HepG2 (cell line): ENCODE data around the gene USP10. TPM values are rescaled to one million over a fixed set of nuclear protein-coding genes. Genes with fewer than 3 reads are reported as not detected.
A peak's percentile ranks its signal among the peaks of the same experiment; 100 is the strongest.

Experiments used
- ARID5B ChIP-seq: IDR thresholded peaks from 2 replicates; pipeline ENCODE4 v1.4.0; 2020; ENCODE audit warnings: mild to moderate bottlenecking, missing genetic modification reagents
- ARNT2 ChIP-seq: sonication (generic); formaldehyde crosslinking; IDR thresholded peaks from 2 replicates; pipeline ENCODE4 v1.8.0; 2022; ENCODE audit warnings: mild to moderate bottlenecking, low read depth, missing genetic modification reagents, moderate library complexity
- ATF7-NPFF ChIP-seq: sonication (generic); formaldehyde crosslinking; IDR thresholded peaks from 2 replicates; pipeline ENCODE4 v1.8.1; 2023; ENCODE audit warnings: mild to moderate bottlenecking, low read depth, missing genetic modification reagents, moderate library complexity
- DMTF1 ChIP-seq: sonication (generic); formaldehyde crosslinking; IDR thresholded peaks from 2 replicates; pipeline ENCODE4 v1.4.0; 2020; ENCODE audit warnings: mild to moderate bottlenecking, missing genetic modification reagents
- E2F2 ChIP-seq: sonication (generic); formaldehyde crosslinking; IDR thresholded peaks from 2 replicates; pipeline ENCODE4 v1.4.0; 2020; ENCODE audit warnings: missing genetic modification reagents, borderline replicate concordance
- HDAC2 ChIP-seq: sonication (generic); formaldehyde crosslinking; IDR thresholded peaks from 2 replicates; pipeline ENCODE4 v1.4.0; 2020; ENCODE audit warnings: missing genetic modification reagents
- KLF16 ChIP-seq, 2 experiments: sonication (generic) in 1 of 2; formaldehyde crosslinking in 1 of 2; IDR thresholded peaks; 2 replicates each; pipeline versions ENCODE4 v1.6.1 to v1.8.0; 2016 to 2023; ENCODE audit warnings: missing genetic modification reagents in 2 of 2, missing compliant biosample characterization in 1 of 2
- MXI1 ChIP-seq: IDR thresholded peaks from 3 replicates; pipeline ENCODE4 v1.6.1; 2012; ENCODE audit warnings: low read depth, low read length, inconsistent platforms, borderline replicate concordance
- PAXIP1 ChIP-seq: sonication (generic); formaldehyde crosslinking; conservative IDR thresholded peaks from 2 replicates; pipeline ENCODE4 v1.4.0; 2020; ENCODE audit warnings: mild to moderate bottlenecking, missing genetic modification reagents, moderate library complexity
- RELA ChIP-seq: sonication (generic); formaldehyde crosslinking; IDR thresholded peaks from 2 replicates; pipeline ENCODE4 v1.4.0; 2020; ENCODE audit warnings: missing genetic modification reagents
- SAP130 ChIP-seq: IDR thresholded peaks from 2 replicates; pipeline ENCODE4 v1.6.1; 2016; ENCODE audit warnings: low read depth
- TERF1 ChIP-seq: sonication (generic); formaldehyde crosslinking; IDR thresholded peaks from 2 replicates; pipeline ENCODE4 v1.8.0; 2022; ENCODE audit warnings: mild to moderate bottlenecking, missing genetic modification reagents, moderate library complexity
- ZFP82 ChIP-seq: sonication (generic); formaldehyde crosslinking; IDR thresholded peaks from 2 replicates; pipeline ENCODE4 v1.5.1; 2020; ENCODE audit warnings: mild to moderate bottlenecking, missing genetic modification reagents, borderline replicate concordance
- ZNF280B ChIP-seq: sonication (generic); formaldehyde crosslinking; IDR thresholded peaks from 2 replicates; pipeline ENCODE4 v1.5.0; 2020; ENCODE audit warnings: missing genetic modification reagents, mild to moderate bottlenecking, borderline replicate concordance
- polyA plus RNA-seq, 8 experiments: library from polyadenylated mRNA; depleted of rRNA in 3 of 8; stranded (reverse) in 7 of 8; unstranded in 1 of 8; fragments of >200 nt; fragmentation: Illumina TruSeq in 4 of 8; extraction: Trizol in 4 of 8; gene quantifications; 2 replicates each; pipeline versions ENCODE4 v1.2.1 to v1.2.3, GENCODE V29; 2011 to 2016; ENCODE audit warnings: low read depth in 4 of 8, missing spikeins in 1 of 8, mixed read lengths in 1 of 8; ENCODE audit not compliant: insufficient read depth in 1 of 8
- total RNA-seq, 5 experiments: library from RNA; depleted of rRNA; stranded (reverse); fragments of >200 nt; fragmentation: Illumina TruSeq; extraction: Trizol; gene quantifications; 2 replicates each; pipeline ENCODE4 v1.2.3, GENCODE V29; 2016; ENCODE audit warnings: low read depth in 1 of 5

USP10 gene
- total and polyA plus RNA-seq, 2 of the 13 experiments (the other 11 are each of a cell fraction or from before 2014, with no cell fraction given), result 79.1 to 122 TPM

- TF ChIP-seq RELA (CRISPR knock-in tag) (no peak), MXI1 (0 out of 3 replicates have a peak, but pooled peaks have one; percentile 17), ARID5B (peak; percentile 39; the same call in 1 of the 2 replicates), KLF16 (CRISPR knock-in tag; IDR thresholded peaks at IDR 0.05) (no peak), ARNT2 (CRISPR knock-in tag) (no peak), HDAC2 (peak; percentile 33; the same call in 1 of the 2 replicates), ZNF280B (CRISPR knock-in tag) (no peak), PAXIP1 (CRISPR knock-in tag) (no peak), SAP130 (peak; percentile 83), ZFP82 (CRISPR knock-in tag) (no peak), ATF7-NPFF (CRISPR knock-in tag) (no peak), E2F2 (CRISPR knock-in tag) (no peak), DMTF1 (CRISPR knock-in tag) (no peak), TERF1 (no peak)
Measured at GRCh38 chr16:84730406-84731106, 30.8 kb downstream of the USP10 start (continued).
